Measurements from ENCODE around the gene SSR4.

The SSR4 gene

DNA sequence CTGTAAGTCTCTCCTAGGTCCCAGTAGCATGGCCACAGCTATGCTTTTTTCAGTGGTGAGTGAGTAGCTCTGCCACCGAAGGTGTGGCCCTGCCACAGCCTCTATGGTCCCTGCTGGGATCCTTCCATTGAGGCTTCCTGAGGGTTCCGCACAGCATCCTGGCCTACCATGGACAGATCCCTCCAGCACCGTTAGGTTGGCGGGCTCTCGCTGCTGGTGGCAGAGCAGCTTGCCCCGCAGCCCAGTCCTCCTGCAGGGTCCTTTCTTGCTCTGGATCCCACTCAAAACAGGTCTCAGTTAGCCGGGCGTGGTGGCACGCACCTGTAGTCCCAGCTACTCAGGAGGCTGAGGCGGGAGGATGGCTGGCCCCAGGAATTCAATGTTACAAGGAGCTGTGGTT lies 38.3 kb downstream of the SSR4 start:
- no peak for DNase-seq

DNA sequence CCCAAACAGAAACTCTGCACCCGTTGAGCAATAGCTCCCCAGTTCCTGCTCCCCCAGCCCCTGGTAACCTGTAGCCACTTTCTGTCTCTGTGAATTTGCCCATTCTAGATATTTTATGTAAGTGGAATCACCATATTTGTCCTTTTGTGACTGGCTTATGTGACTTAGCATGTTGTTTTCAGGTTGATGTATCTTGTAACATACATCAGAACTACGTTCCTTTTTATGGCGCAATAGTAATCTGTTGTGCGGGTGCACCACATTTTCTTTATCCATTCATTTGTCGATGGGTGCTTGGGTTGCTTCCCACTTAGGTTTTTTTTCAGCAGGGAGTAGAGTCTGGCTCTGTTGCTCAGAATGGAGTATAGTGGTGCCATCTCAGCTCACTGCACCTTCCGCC lies 42.5 kb downstream of the SSR4 start:
- DNase-seq = no peak

DNA sequence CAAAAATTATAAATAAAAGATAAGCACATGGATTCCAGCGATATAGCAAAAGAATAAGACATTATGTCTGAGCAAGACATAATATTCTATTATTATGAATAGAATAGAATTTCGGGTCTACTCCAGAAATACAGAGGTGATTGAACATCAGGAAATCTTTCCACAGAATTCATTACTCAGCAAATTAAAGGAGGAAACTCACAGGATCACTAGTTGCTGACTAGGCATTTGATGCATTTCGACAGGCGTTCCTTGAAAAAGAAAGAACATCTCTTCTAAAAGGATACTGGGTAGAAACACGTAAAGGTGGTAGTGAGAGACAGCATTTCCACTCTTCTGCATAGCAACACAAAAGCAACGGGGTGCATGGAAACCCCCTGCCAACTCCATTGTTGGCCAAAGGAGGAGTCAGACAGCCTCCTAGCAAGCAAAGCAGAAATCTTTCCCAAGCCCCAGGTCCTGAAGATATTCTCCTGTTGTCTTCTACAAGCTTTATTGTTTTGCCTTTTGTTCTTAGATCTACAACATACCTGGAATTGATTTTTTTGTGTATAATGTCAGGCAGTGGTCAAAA lies 50.1 kb downstream of the SSR4 start:
- DNase-seq = no peak

DNA sequence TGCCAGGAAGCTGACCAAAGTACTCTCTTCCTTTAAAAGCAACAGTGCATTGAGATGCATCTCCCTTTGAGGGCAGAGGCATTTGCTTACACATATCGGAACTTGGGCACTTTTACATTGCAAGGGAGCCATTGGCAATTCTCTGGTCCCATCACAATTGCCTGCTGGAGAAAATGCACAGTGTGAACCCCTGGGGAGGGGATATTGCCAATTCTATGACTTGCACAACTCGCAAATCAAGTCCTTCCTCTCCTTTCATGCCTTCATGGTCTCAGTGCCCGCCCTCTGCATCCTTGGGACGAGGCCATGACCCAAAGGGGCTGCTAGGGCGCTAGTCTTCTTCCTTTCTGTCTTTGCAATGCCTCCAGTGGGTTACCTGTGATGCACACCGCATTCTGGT lies 50.7 kb downstream of the SSR4 start:
- no peak for DNase-seq

DNA sequence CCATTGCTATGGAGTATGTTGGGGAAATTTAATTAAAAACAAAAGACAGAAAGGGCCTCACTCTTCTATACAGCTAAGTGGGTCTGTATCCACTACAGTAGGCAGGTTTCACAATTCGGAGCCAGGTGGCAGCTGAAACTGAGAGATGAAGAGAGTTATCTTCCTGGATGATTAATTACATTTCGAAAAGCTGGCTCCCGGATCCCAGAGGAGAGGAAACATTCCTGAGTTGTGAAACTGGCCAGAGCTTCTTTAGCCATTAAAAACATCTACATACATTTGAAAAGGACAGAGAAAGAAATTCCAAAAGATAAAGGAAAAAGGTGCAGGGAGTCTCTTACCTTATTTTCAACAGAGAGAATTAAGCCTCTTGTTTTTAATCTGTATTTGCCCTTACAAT lies 51.4 kb downstream of the SSR4 start:
- no peak for DNase-seq
